ENCODE results near the gene DCAKD. TPM values are rescaled to one million over a fixed set of nuclear protein-coding genes. Genes with fewer than 3 reads are reported as not detected.

Gene DCAKD
- total RNA-seq, 1 experiment from 2014 or later: 15.1 TPM

DNA sequence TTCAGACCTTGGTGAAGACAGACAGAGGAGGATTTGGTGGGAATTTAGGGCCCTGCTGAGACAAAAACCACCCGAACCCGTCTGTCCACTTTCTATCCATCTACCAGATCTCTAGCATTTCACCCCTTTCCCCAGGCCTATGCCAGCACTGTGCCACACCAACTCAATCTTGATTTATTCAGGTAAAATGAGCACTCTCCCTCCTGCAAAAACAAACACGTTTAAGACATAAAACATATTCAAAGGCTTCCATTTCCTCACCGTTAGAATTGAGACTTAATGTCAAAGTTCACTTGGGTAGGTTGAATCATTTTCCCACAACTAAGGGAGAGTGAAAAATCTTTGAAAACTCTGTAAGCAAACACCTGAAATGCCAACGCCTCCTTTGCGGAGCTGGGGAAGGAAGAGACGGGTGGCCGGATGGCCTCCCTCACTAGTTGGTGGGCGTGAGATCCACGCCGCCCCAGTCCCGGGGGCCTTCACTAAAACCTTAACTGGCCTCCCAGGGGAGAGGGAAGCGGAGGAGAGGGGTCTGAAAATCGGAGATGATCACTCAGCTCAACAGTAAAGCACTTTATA is 862 bp downstream of the DCAKD start:
- no peaks in the 10 kb centered on the region for H3K27me3 ChIP-seq (replicated peaks; ENCODE audit: control insufficient read depth, insufficient read depth, low read length)
- TF ChIP-seq, protein P1, sequence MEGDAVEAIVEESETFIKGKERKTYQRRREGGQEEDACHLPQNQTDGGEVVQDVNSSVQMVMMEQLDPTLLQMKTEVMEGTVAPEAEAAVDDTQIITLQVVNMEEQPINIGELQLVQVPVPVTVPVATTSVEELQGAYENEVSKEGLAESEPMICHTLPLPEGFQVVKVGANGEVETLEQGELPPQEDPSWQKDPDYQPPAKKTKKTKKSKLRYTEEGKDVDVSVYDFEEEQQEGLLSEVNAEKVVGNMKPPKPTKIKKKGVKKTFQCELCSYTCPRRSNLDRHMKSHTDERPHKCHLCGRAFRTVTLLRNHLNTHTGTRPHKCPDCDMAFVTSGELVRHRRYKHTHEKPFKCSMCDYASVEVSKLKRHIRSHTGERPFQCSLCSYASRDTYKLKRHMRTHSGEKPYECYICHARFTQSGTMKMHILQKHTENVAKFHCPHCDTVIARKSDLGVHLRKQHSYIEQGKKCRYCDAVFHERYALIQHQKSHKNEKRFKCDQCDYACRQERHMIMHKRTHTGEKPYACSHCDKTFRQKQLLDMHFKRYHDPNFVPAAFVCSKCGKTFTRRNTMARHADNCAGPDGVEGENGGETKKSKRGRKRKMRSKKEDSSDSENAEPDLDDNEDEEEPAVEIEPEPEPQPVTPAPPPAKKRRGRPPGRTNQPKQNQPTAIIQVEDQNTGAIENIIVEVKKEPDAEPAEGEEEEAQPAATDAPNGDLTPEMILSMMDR (IDR thresholded peaks at IDR 0.05; ENCODE audit: insufficient read depth in 1 of 2, low read depth in 1 of 2, low read length in 1 of 2, severe bottlenecking in 1 of 2, unreplicated experiment in 1 of 2): no peak
- intact Hi-C loops (cut with micrococcal nuclease; ENCODE audit: unreplicated experiment): loop anchor here (1.0 kb wide), 1 partner anchor 11 kb away; the partner anchor contains the start of gene NMT1
- CTCF ChIA-PET: interaction anchor here (0.5 to 1.3 kb wide), 5 partner anchors 82 to 194 kb away, joined by 3 to 4 read pairs (median 3); partner anchors contain the start of gene C1QL1
- peak in 1 of 2 experiments; percentile 55 for DNase-seq
- peaks cover 11% of the 10 kb centered on the region for H3K4me1 ChIP-seq
- H3K4me1 Mint-ChIP-seq (ENCODE audit: low read depth, unreplicated experiment): peaks cover 7% of the 10 kb centered on the region
- H3K9me3 Mint-ChIP-seq (ENCODE audit: unreplicated experiment): no peaks in the 10 kb centered on the region
- POLR2A ChIA-PET: interaction anchor here (0.6 to 1.1 kb wide), 4 partner anchors 10 to 152 kb away, joined by 3 to 5 read pairs (median 3); partner anchors contain the start of gene NMT1
- H3K4me3 Mint-ChIP-seq (ENCODE audit: unreplicated experiment): peak overlapping the region; percentile 89
- no TSS peak for BruUV-seq (replicated peaks)
- H3K9me3 ChIP-seq: no peaks in the 10 kb centered on the region
- no peaks in the 10 kb centered on the region for H3K27me3 Mint-ChIP-seq (ENCODE audit: insufficient read depth, unreplicated experiment)
- H3K4me3 ChIP-seq (ENCODE audit: low read depth, low read length): peak overlapping the region; percentile 83
- no peaks in the 10 kb centered on the region for H3K36me3 ChIP-seq (ENCODE audit: control insufficient read depth, insufficient read depth, low read length)
- H3K36me3 Mint-ChIP-seq (ENCODE audit: insufficient read depth, unreplicated experiment): peaks cover 10% of the 10 kb centered on the region
- H3K27ac Mint-ChIP-seq (ENCODE audit: unreplicated experiment): peak overlapping the region; percentile 93

GRCh38 chr17:45048795-45049563 is 2.5 kb downstream of the DCAKD start:
- CTCF ChIA-PET: interaction anchor here (0.5 to 1.3 kb wide), 14 partner anchors 12 to 546 kb away, joined by 3 to 8 read pairs (median 3); partner anchors contain the start of genes ACBD4, C1QL1, GPATCH8 and NMT1
- Mint-ChIP-seq H3K4me3 (ENCODE audit: unreplicated experiment) (no peak overlapping the region), H3K36me3 (ENCODE audit: insufficient read depth, unreplicated experiment) (peaks cover 10% of the 10 kb centered on the region), H3K27ac (ENCODE audit: unreplicated experiment) (no peak overlapping the region), H3K27me3 (ENCODE audit: insufficient read depth, unreplicated experiment) (no peaks in the 10 kb centered on the region), H3K9me3 (ENCODE audit: unreplicated experiment) (no peaks in the 10 kb centered on the region), H3K4me1 (ENCODE audit: low read depth, unreplicated experiment) (peaks cover 7% of the 10 kb centered on the region)
- Histone ChIP-seq H3K4me1 (peaks cover 11% of the 10 kb centered on the region), H3K9me3 (no peaks in the 10 kb centered on the region), H3K4me3 (ENCODE audit: low read depth, low read length) (no peak overlapping the region), H3K36me3 (ENCODE audit: control insufficient read depth, insufficient read depth, low read length) (no peaks in the 10 kb centered on the region), H3K27me3 (replicated peaks; ENCODE audit: control insufficient read depth, insufficient read depth, low read length) (no peaks in the 10 kb centered on the region)
- TF ChIP-seq, protein P1 (IDR thresholded peaks at IDR 0.05; ENCODE audit: insufficient read depth in 1 of 2, low read depth in 1 of 2, low read length in 1 of 2, severe bottlenecking in 1 of 2, unreplicated experiment in 1 of 2): peak; percentile 15 to 42
- BruUV-seq (replicated peaks): no TSS peak
- DNase-seq: peak in 1 of 2 experiments; percentile 29
- intact Hi-C loops (cut with micrococcal nuclease; ENCODE audit: unreplicated experiment): no loop called here
- POLR2A ChIA-PET: interaction anchor here (0.9 to 1.0 kb wide), 2 partner anchors 12 to 100 kb away, joined by 6 to 9 read pairs; partner anchors contain the start of genes HEXIM1 and NMT1

GRCh38 chr17:45046537-45047125 is 4.8 kb downstream of the DCAKD start:
- no peak overlapping the region for H3K4me3 ChIP-seq (ENCODE audit: low read depth, low read length)
- Mint-ChIP-seq H3K4me3 (ENCODE audit: unreplicated experiment) (no peak overlapping the region), H3K27me3 (ENCODE audit: insufficient read depth, unreplicated experiment) (no peaks in the 10 kb centered on the region), H3K4me1 (ENCODE audit: low read depth, unreplicated experiment) (peaks cover 7% of the 10 kb centered on the region), H3K36me3 (ENCODE audit: insufficient read depth, unreplicated experiment) (peaks cover 10% of the 10 kb centered on the region), H3K9me3 (ENCODE audit: unreplicated experiment) (no peaks in the 10 kb centered on the region), H3K27ac (ENCODE audit: unreplicated experiment) (no peak overlapping the region)
- TF ChIP-seq, protein P1 (IDR thresholded peaks at IDR 0.05; ENCODE audit: insufficient read depth in 1 of 2, low read depth in 1 of 2, low read length in 1 of 2, severe bottlenecking in 1 of 2, unreplicated experiment in 1 of 2): no peak
- ChIA-PET POLR2A (interaction anchor here (0.7 kb wide), 1 partner anchor 26 kb away, joined by 8 read pairs; no protein-coding TSS in a partner anchor), CTCF (interaction anchor here (0.6 to 0.7 kb wide), 3 partner anchors 26 to 152 kb away, joined by 3 to 4 read pairs (median 3); no protein-coding TSS in a partner anchor)
- DNase-seq: no peak
- H3K9me3 ChIP-seq: no peaks in the 10 kb centered on the region
- H3K27me3 ChIP-seq (replicated peaks; ENCODE audit: control insufficient read depth, insufficient read depth, low read length): no peaks in the 10 kb centered on the region
- no TSS peak for BruUV-seq (replicated peaks)
- H3K36me3 ChIP-seq (ENCODE audit: control insufficient read depth, insufficient read depth, low read length): no peaks in the 10 kb centered on the region
- intact Hi-C loops (cut with micrococcal nuclease; ENCODE audit: unreplicated experiment): no loop called here
- peaks cover 11% of the 10 kb centered on the region for H3K4me1 ChIP-seq

All from Caco-2 (cell line).